Measurements from ENCODE around the gene C1QTNF9B. TPM values are rescaled to one million over a fixed set of nuclear protein-coding genes. Genes with fewer than 3 reads are reported as not detected.

C1QTNF9B gene
- total RNA-seq, 1 experiment from 2014 or later, result not detected

GRCh38 chr13:23855360-23855759, 41.9 kb downstream of the C1QTNF9B start:
- Histone ChIP-seq H3K4me1 (ENCODE audit: insufficient read depth, low read length) (peaks cover 36% of the 10 kb centered on the region), H3K79me2 (ENCODE audit: low read length) (no peaks in the 10 kb centered on the region), H3K9me3 (ENCODE audit: low read length) (no peaks in the 10 kb centered on the region), H3K4me3 (ENCODE audit: low read length) (no peak overlapping the region), H3K4me2 (ENCODE audit: low read length) (no peak overlapping the region), H3K36me3 (ENCODE audit: low read depth, low read length) (peaks cover 11% of the 10 kb centered on the region), H2AFZ (ENCODE audit: low read length) (no peak overlapping the region), H3K9ac (ENCODE audit: low read length) (no peak overlapping the region), H3F3A (ENCODE audit: low read length, unreplicated experiment) (peaks cover 9% of the 10 kb centered on the region), H3K27me3 (ENCODE audit: low read length) (no peaks in the 10 kb centered on the region), H3K9me2 (replicated peaks; ENCODE audit: low read length) (no peaks in the 10 kb centered on the region), H3K27ac (ENCODE audit: low read length) (no peak overlapping the region), H4K20me1 (ENCODE audit: low read length) (no peaks in the 10 kb centered on the region)
- POLR2A ChIA-PET (ENCODE audit: unreplicated experiment), result no interaction called here
- BruUV-seq (replicated peaks), result no TSS peak
- intact Hi-C loops (cut with micrococcal nuclease), result no loop called here
- no peak for ATAC-seq
- CTCF ChIA-PET, result no interaction called here
- TF ChIP-seq EZH2phosphoT487 (IDR thresholded peaks at IDR 0.05; ENCODE audit: borderline replicate concordance, low read length) (no peak), EZH2 (IDR thresholded peaks at IDR 0.05; ENCODE audit: low read length, unreplicated experiment) (no peak), CTCF (conservative IDR thresholded peaks at IDR 0.05; ENCODE audit: low read depth, low read length) (no peak)
- DNase-seq, result no peak

- H3K79me2 ChIP-seq (ENCODE audit: low read length), result no peaks in the 10 kb centered on the region
- DNase-seq (no peak), ATAC-seq (no peak; the same call in 1 of the 2 replicates)
- intact Hi-C loops (cut with micrococcal nuclease), result no loop called here
- no peaks in the 10 kb centered on the region for H3K9me3 ChIP-seq (ENCODE audit: low read length)
- H3K4me3 ChIP-seq (ENCODE audit: low read length), result no peak overlapping the region
- no peak overlapping the region for H3K27ac ChIP-seq (ENCODE audit: low read length)
- H3K27me3 ChIP-seq (ENCODE audit: low read length), result no peaks in the 10 kb centered on the region
- ChIA-PET POLR2A (ENCODE audit: unreplicated experiment) (interaction anchor here (0.6 kb wide), 1 partner anchor 41 kb away, joined by 3 read pairs; no protein-coding TSS in a partner anchor), CTCF (no interaction called here)
- H3K9me2 ChIP-seq (replicated peaks; ENCODE audit: low read length), result no peaks in the 10 kb centered on the region
- no peaks in the 10 kb centered on the region for H3F3A ChIP-seq (ENCODE audit: low read length, unreplicated experiment)
- no peak overlapping the region for H3K9ac ChIP-seq (ENCODE audit: low read length)
- TF ChIP-seq EZH2phosphoT487 (IDR thresholded peaks at IDR 0.05; ENCODE audit: borderline replicate concordance, low read length) (no peak), CTCF (conservative IDR thresholded peaks at IDR 0.05; ENCODE audit: low read depth, low read length) (no peak), EZH2 (IDR thresholded peaks at IDR 0.05; ENCODE audit: low read length, unreplicated experiment) (no peak)
- BruUV-seq (replicated peaks), result no TSS peak
- H3K4me1 ChIP-seq (ENCODE audit: insufficient read depth, low read length), result peaks cover 18% of the 10 kb centered on the region
- no peaks in the 10 kb centered on the region for H4K20me1 ChIP-seq (ENCODE audit: low read length)
- no peaks in the 10 kb centered on the region for H3K36me3 ChIP-seq (ENCODE audit: low read depth, low read length)
- H2AFZ ChIP-seq (ENCODE audit: low read length), result no peak overlapping the region
- H3K4me2 ChIP-seq (ENCODE audit: low read length), result no peak overlapping the region
These were observed 45.0 kb downstream of the C1QTNF9B start for GRCh38 chr13:23852351-23852750.

GRCh38 chr13:23851106-23851505, 46.2 kb downstream of the C1QTNF9B start:
- DNase-seq (peak; percentile 68), ATAC-seq (no peak)
- no peak overlapping the region for H3K4me2 ChIP-seq (ENCODE audit: low read length)
- no peaks in the 10 kb centered on the region for H3K79me2 ChIP-seq (ENCODE audit: low read length)
- no peaks in the 10 kb centered on the region for H3K9me2 ChIP-seq (replicated peaks; ENCODE audit: low read length)
- ChIA-PET CTCF (no interaction called here), POLR2A (ENCODE audit: unreplicated experiment) (interaction anchor here (0.6 kb wide), 1 partner anchor 228 kb away, joined by 4 read pairs; no protein-coding TSS in a partner anchor)
- H3K4me1 ChIP-seq (ENCODE audit: insufficient read depth, low read length), result peaks cover 18% of the 10 kb centered on the region
- TF ChIP-seq EZH2 (IDR thresholded peaks at IDR 0.05; ENCODE audit: low read length, unreplicated experiment) (no peak), EZH2phosphoT487 (IDR thresholded peaks at IDR 0.05; ENCODE audit: borderline replicate concordance, low read length) (no peak), CTCF (conservative IDR thresholded peaks at IDR 0.05; ENCODE audit: low read depth, low read length) (no peak)
- intact Hi-C loops (cut with micrococcal nuclease), result no loop called here
- H3K9ac ChIP-seq (ENCODE audit: low read length), result no peak overlapping the region
- no peaks in the 10 kb centered on the region for H4K20me1 ChIP-seq (ENCODE audit: low read length)
- H3F3A ChIP-seq (ENCODE audit: low read length, unreplicated experiment), result no peaks in the 10 kb centered on the region
- no TSS peak for BruUV-seq (replicated peaks)
- H3K4me3 ChIP-seq (ENCODE audit: low read length), result no peak overlapping the region
- H2AFZ ChIP-seq (ENCODE audit: low read length), result no peak overlapping the region
- H3K9me3 ChIP-seq (ENCODE audit: low read length), result no peaks in the 10 kb centered on the region
- H3K27ac ChIP-seq (ENCODE audit: low read length), result peak overlapping the region; percentile 22
- no peaks in the 10 kb centered on the region for H3K36me3 ChIP-seq (ENCODE audit: low read depth, low read length)
- no peaks in the 10 kb centered on the region for H3K27me3 ChIP-seq (ENCODE audit: low read length)

Measured in PC-3 (cell line).